Cerebellar nuclear complex (tissue), 1 donor: Measurements from ENCODE around the gene IKBKG.
"Not testable (repeated sequence)": the region's sequence is repeated elsewhere in the genome, so short reads cannot be mapped to it uniquely, and the experiment has no call there.

ENCODE experiments used
- DNase-seq, 2 experiments: peaks; one replicate each; lab custom pipeline; 2025; lab: John Stamatoyannopoulos, UW

IKBKG gene, protein sequence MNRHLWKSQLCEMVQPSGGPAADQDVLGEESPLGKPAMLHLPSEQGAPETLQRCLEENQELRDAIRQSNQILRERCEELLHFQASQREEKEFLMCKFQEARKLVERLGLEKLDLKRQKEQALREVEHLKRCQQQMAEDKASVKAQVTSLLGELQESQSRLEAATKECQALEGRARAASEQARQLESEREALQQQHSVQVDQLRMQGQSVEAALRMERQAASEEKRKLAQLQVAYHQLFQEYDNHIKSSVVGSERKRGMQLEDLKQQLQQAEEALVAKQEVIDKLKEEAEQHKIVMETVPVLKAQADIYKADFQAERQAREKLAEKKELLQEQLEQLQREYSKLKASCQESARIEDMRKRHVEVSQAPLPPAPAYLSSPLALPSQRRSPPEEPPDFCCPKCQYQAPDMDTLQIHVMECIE

DNA sequence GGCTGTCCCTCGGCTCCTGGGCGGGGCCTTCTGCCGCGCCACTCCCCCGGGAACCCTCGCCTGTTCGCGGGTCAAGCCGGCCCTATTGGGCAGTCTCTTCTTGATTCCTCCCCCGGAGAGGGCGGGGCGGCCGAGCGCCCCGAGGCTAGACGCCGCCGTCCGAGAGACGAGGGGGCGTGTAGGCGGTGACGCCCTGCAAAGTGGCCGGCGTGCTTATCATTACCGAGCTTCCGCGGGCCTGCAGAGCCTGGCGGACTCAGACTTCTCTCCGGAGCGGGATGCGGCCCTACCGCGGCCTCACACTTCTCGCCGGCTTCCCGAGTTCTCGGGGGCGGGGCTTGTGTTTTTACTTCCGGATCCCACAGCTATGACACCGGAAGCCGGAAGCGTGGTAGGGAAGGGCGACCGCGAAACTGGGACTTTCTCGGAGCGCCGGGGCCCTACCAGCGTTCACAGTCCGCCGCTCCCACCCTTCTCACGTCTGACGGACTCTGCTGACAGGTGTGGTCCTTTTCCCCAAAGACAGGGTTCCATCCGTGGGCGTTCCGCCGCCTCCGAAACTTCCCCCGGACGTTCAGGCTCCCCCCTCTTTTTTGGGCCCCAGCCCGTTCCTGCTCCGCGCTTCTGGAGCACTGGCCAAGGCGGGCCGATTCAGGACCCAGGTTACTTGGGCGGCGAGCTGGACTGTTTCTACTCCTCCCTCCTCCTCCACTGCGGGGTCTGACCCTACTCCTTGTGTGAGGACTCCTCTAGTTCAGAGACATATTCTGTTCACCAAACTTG is at the start of gene IKBKG:
Gene IKBKG (plus strand): TSS at position 376 of the 783 bp plus-strand sequence. CDS start 4,383 bp downstream, outside the sequence.
- peak in 1 of 2 experiments; percentile 52 for DNase-seq

- not testable (repeated sequence) for DNase-seq
Observed at GRCh38 chrX:154501423-154501822, 46.0 kb upstream of the IKBKG start.

GRCh38 chrX:154502098-154502497 is 45.3 kb upstream of the IKBKG start:
- no peak for DNase-seq

GRCh38 chrX:154502989-154503388 is 44.4 kb upstream of the IKBKG start:
- no peak for DNase-seq

GRCh38 chrX:154505734-154506133 is 41.7 kb upstream of the IKBKG start:
- DNase-seq, result no peak

DNA sequence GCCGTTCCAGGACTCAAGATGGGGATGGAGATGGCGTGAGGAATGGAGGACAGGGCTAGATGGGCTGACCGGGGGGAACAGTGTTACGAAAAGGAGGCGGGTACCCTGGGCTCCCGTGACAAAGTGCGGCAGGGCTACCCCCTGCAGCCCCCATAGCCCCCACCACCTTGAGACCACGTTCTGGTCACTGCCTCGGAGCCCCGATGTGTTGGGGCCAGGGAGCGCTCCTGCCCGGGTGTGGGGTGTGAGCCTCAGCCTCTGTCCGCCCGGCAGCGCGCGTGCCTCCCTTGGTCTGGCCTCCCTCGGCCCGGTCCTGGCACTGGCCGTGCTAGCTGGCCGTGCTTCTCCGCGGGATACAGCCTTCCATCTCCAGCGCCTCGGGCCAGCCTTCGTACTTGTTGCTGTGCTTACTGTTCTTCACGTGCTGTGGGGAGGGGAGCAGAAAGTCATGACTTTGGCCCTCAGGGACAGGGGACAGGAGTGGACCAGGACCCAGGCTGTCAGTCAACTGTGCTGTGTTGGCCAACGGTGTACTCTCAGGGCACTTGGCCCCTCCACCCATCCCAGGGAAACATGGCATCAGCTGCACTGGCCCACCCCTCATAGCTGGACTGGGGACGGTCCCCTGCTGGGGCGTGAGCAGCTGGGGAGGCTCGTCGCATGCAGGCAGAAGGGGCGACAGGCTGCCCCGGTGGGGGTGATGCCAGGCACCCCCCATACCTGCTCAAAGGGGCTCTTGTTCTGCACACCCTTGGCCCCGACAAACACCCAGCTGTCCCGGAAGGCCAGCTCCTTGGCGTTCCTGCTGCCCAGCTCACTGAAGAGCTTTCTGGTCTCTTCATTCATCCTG is 40.7 kb upstream of the IKBKG start:
- DNase-seq, result no peak

GRCh38 chrX:154507673-154508383 is 39.6 kb upstream of the IKBKG start:
- DNase-seq, result no peak

DNA sequence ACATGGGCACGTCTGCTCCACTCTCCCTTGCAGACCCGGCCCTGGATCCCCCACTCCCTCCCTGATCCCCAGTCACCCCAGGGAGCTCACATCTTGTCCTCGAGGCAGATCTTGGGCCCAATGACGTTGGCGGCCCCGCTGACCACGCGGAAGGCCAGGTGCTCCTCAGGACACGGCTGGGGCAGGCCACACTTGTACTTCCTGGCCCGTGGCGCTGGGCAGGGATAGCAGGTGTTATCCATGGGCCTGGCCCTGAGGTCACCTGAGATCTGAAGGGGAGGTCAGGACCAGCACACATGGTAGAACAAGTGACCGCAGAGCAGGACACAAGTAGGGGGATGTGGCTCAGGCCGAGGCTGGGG is 39.1 kb upstream of the IKBKG start:
- no peak for DNase-seq

- no peak for DNase-seq
Observed at GRCh38 chrX:154509455-154509854, 38.0 kb upstream of the IKBKG start.

DNA sequence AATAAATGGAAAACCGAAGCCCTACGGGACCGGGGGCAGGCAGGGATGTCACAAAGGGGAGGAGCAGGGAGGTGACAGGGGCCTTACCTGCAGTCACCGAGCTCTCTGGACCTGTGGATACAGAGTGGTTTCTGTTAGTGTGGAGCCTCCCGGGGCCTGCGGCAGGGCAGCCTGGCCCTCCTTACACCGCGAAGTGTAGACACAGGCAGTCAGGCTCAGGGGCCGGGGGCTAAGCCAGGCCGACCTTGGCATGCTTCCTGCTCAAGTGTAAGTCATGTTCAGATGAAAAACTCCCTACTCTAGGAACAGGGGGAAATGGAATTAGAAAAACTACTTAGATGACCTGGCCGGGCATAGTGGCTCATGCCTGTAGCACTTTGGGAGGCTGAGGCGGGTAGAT is 35.7 kb upstream of the IKBKG start:
- DNase-seq, result no peak

DNA sequence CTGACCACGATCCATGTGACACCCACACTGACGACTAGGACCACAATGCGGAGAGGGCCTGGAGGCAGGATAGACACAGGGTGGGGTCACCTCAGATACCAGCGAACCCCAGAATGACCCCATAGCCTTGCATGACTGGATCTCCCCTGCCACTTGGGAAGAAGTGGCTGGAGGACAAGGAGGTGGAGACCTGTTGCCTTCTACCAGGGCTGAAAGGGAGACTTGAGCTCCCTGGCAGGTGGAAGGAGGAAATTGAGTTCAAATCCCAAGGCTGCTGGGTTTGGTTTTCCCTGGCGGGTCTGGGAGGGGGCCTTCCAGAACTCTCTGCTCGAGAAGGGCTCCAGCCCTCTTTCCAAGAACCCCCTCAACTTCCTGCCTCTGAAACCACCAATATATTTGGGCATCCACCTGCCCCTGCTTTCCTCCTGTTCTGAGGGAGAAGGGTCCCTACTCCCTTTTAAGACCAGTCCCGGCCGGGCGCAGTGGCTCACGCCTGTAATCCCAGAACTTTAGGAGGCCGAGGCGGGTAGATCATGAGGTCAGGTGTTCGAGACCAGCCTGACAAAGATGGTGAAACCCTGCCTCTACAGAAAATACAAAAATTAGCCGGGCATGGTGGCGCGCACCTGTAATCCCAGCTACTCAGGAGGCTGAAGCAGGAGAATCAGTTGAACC is 34.4 kb upstream of the IKBKG start:
- no peak for DNase-seq

DNA sequence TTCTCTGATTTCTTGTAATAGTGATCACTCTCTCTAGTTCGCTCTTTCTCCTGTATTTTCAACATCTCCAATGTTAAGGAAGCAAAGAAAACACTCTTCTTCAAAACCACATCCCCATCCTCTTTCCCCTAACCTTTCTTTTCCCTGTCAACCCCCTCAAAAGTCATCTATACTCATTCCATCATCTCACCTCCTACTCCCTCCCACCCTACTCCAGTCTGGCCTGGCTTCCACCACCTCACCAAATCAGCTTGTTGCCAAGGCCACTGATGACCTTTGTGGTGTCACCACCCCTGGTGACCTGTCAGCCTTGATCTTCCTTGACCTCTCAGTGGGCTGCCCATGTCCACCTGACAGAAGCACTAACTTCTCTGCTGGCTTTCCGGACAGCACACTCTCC is 33.7 kb upstream of the IKBKG start:
- no peak for DNase-seq

DNA sequence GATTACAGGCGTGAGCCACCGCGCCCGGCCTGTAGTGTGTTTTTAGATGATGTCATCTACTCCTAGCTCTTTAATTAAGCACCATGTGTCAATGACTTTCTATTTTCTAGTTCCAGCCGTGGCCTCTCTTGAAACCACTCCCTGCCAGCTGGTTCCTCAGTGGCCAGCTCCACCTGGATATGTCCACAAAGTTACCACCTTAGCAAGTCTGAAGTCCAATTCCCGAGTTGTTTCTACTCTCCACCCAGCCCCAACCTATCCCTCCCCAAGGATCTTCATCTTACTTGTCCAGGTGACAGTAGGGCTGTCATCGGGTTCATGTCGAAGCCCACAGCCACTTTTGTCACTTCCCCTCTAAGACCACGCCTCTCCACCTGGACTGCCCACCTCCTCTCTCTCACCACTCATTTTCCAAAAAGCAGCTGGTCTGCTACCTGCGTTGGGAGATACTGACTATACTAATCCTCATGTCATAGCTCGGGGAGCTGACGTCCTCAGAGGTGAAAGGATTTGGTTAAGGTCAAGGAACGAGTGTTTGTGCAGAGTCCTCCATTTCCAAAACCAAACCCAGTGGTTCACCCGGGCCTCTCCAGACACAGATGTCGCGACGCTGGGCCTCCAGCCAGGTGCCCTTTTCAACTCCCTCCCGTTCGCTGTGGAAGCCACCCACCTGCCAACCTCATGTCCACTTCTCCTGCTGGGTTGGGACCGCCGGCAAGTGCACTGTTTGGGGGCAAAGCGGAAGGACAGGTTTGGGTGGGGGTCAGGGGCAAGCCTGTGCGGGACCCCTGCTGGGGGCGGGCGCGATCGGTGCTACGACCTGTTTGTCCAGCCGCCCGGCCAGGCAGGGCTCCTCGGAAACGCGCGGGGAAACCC is 32.1 kb upstream of the IKBKG start:
- DNase-seq, result no peak

- DNase-seq, result peak; percentile 62 to 73
Observed at GRCh38 chrX:154515966-154516655, 31.3 kb upstream of the IKBKG start, which contains the start of gene FAM3A. Gene FAM3A (minus strand): TSS chrX:154516232. CDS start chrX:154515772, 460 bp downstream.

DNA sequence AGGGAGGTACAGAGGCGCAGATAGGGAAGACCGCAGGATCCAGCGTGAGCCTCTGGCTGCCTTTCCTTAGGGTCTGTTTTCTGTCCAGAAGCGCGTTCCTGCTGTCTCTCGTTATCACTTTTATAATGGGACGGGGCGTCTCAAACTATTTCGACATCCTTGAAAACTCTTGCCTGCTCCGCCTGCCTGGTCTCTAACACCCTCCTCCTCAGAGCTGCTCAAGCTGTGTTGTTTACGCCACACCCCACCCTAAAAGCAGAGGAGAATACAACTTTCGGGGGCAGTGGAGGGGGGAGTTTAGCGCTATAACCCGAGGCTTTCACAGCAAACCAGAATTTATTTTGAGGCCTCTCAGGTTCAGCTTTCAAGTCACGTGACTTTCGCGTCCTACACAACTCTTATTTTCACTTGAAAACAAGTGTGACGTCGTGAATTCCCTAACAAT is 30.7 kb upstream of the IKBKG start:
- DNase-seq, result no peak

DNA sequence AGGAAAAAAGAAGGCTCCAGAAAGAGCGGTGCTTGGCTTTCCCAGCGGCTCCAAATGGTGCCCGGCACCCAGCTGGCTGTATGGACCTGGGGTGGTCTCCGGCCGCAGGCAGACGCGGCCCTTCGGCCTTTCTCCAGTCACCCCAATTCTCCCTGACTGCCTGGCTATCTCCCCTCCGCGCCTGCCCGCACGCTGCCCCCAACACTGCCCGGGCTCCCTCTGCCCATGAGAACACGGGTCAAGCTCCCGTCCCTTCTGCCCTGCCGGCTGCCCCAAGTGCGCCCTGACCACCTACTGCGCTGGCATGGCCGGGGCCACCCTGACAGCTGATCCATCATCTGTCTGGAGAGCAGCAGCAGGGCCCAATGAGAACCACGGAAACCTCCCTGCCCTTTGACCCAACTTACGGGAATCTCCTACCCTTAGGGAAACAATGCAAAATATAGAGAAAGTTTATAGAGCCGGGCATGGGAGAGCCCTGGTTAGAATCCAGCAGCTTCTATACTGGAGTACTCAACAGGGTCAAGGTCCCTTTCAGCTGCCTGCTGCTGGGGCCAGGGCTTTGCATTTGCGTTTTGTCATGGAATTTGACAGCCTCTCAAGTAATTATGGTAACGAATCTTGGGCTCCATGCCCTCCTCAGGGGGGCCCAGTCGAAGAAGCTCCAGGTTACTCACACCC is 30.2 kb upstream of the IKBKG start:
- no peak for DNase-seq

GRCh38 chrX:154519389-154519788 is 28.0 kb upstream of the IKBKG start:
- no peak for DNase-seq

GRCh38 chrX:154525606-154526490 is 21.6 kb upstream of the IKBKG start:
- no peak for DNase-seq
